HFFc6 (cell line): Measurements from ENCODE around the gene BRAF. TPM values are rescaled to one million over a fixed set of nuclear protein-coding genes. Genes with fewer than 3 reads are reported as not detected.

Experiments used
- DNase-seq: peaks from one replicate; pipeline ENCODE4 v3.0.0-alpha.2; 2018
- H3K27ac Mint-ChIP-seq: 2 replicates; pipeline ENCODE4 v1.8.0; 2020; ENCODE audit warnings: mild to moderate bottlenecking, mixed read lengths
- H3K27me3 Mint-ChIP-seq: 2 replicates; pipeline ENCODE4 v1.8.0; 2021; ENCODE audit warnings: mild to moderate bottlenecking, moderate library complexity, mixed read lengths; ENCODE audit not compliant: insufficient read depth
- H3K36me3 Mint-ChIP-seq: 2 replicates; pipeline ENCODE4 v1.8.0; 2021; ENCODE audit warnings: low read depth, mixed read lengths
- H3K4me1 Mint-ChIP-seq: 2 replicates; pipeline ENCODE4 v1.8.0; 2020; ENCODE audit warnings: low read depth, mixed read lengths
- H3K4me3 Mint-ChIP-seq: 2 replicates; pipeline ENCODE4 v1.8.0; 2020; ENCODE audit warnings: mild to moderate bottlenecking, moderate library complexity, mixed read lengths
- H3K9me3 Mint-ChIP-seq: 2 replicates; pipeline ENCODE4 v1.8.0; 2020; ENCODE audit warnings: mild to moderate bottlenecking, mixed read lengths
- CTCF ChIP-seq: fragments of 200-600 bp; sonication (generic); IDR thresholded peaks from 2 replicates; pipeline ENCODE4 v1.5.0; 2021; ENCODE audit warnings: antibody characterized with exemption, mild to moderate bottlenecking
- total RNA-seq, 6 experiments: library from RNA; stranded (reverse); fragmentation: NEBNext Ultra II Directional; extraction: Animal tissue kit (Norgen Biotek cat#: 25700); gene quantifications; 2 replicates in 1 of 6; 3 replicates in 5 of 6; pipeline ENCODE4 v1.2.3, GENCODE V29; 2021

The BRAF gene
- total RNA-seq, 6 experiments from 2014 or later: 20.3 to 24.2 (median 22.8) TPM

GRCh38 chr7:140691376-140692045 lies 233.2 kb downstream of the BRAF start:
- H3K4me1 Mint-ChIP-seq: peaks cover 10% of the 10 kb centered on the region
- H3K4me3 Mint-ChIP-seq: no peak overlapping the region
- TF ChIP-seq CTCF: no peak; the same call in 1 of the 2 replicates
- DNase-seq: no peak
- no peaks in the 10 kb centered on the region for H3K36me3 Mint-ChIP-seq
- H3K27me3 Mint-ChIP-seq: peaks cover 4% of the 10 kb centered on the region
- H3K27ac Mint-ChIP-seq: no peak overlapping the region
- no peaks in the 10 kb centered on the region for H3K9me3 Mint-ChIP-seq

GRCh38 chr7:140689199-140690152 lies 235.3 kb downstream of the BRAF start:
- no peak overlapping the region for H3K4me3 Mint-ChIP-seq
- no peaks in the 10 kb centered on the region for H3K36me3 Mint-ChIP-seq
- H3K27me3 Mint-ChIP-seq: no peaks in the 10 kb centered on the region
- DNase-seq: no peak
- no peaks in the 10 kb centered on the region for H3K9me3 Mint-ChIP-seq
- no peak for TF ChIP-seq CTCF
- no peaks in the 10 kb centered on the region for H3K4me1 Mint-ChIP-seq
- H3K27ac Mint-ChIP-seq: no peak overlapping the region

GRCh38 chr7:140688341-140688740 lies 236.4 kb downstream of the BRAF start:
- H3K27ac Mint-ChIP-seq: no peak overlapping the region
- H3K4me1 Mint-ChIP-seq: no peaks in the 10 kb centered on the region
- no peak overlapping the region for H3K4me3 Mint-ChIP-seq
- H3K9me3 Mint-ChIP-seq: no peaks in the 10 kb centered on the region
- DNase-seq: no peak
- no peak for TF ChIP-seq CTCF
- H3K27me3 Mint-ChIP-seq: no peaks in the 10 kb centered on the region; the same call in 1 of the 2 replicates
- H3K36me3 Mint-ChIP-seq: no peaks in the 10 kb centered on the region

GRCh38 chr7:140686921-140687320 lies 237.8 kb downstream of the BRAF start:
- H3K27me3 Mint-ChIP-seq: no peaks in the 10 kb centered on the region; the same call in 1 of the 2 replicates
- no peak for DNase-seq
- H3K9me3 Mint-ChIP-seq: no peaks in the 10 kb centered on the region
- H3K4me3 Mint-ChIP-seq: no peak overlapping the region
- H3K27ac Mint-ChIP-seq: no peak overlapping the region
- H3K4me1 Mint-ChIP-seq: no peaks in the 10 kb centered on the region
- H3K36me3 Mint-ChIP-seq: no peaks in the 10 kb centered on the region
- TF ChIP-seq CTCF: no peak

GRCh38 chr7:140685407-140686087 lies 239.2 kb downstream of the BRAF start:
- no peak overlapping the region for H3K27ac Mint-ChIP-seq
- no peaks in the 10 kb centered on the region for H3K4me1 Mint-ChIP-seq
- no peak for TF ChIP-seq CTCF
- no peaks in the 10 kb centered on the region for H3K9me3 Mint-ChIP-seq
- no peak overlapping the region for H3K4me3 Mint-ChIP-seq
- DNase-seq: no peak
- peaks cover 6% of the 10 kb centered on the region for H3K36me3 Mint-ChIP-seq
- no peaks in the 10 kb centered on the region; the same call in 1 of the 2 replicates for H3K27me3 Mint-ChIP-seq
